CD4-positive, alpha-beta memory T cell (primary cell): ENCODE results near the gene GPR156. TPM values are rescaled to one million over a fixed set of nuclear protein-coding genes. Genes with fewer than 3 reads are reported as not detected.

Experiments used
- CTCF ChIA-PET: fragments of 350-600 bp; sonication (Branson Sonifier 250); formaldehyde crosslinking; loops from one replicate; lab custom pipeline; 2021; ENCODE audit warnings: inconsistent platforms; ENCODE audit not compliant: partially characterized antibody; lab: Charles Lee
- POLR2A ChIA-PET: fragments of 350-600 bp; sonication (Branson Sonifier 250); formaldehyde crosslinking; loops from one replicate; lab custom pipeline; 2021; ENCODE audit not compliant: partially characterized antibody; lab: Charles Lee
- DNase-seq, 5 donors: peaks; one replicate each; pipeline versions ENCODE4 v3.0.0 to v3.0.0-alpha.2; 2020 to 2022; ENCODE audit warnings: mixed read lengths in 1 of 5
- H3K27ac ChIP-seq: one replicate; pipeline ENCODE4 v1.7.0; 2013; ENCODE audit warnings: low read depth, low read length
- H3K27me3 ChIP-seq: 2 replicates; pipeline ENCODE4 v1.7.0; 2013; ENCODE audit warnings: mild to moderate bottlenecking, low read length, moderate library complexity; ENCODE audit not compliant: insufficient read depth
- H3K36me3 ChIP-seq: 2 replicates; pipeline ENCODE4 v1.7.0; 2013; ENCODE audit warnings: mild to moderate bottlenecking, low read length, moderate library complexity; ENCODE audit not compliant: insufficient read depth
- H3K4me1 ChIP-seq: 2 replicates; pipeline ENCODE4 v1.7.0; 2013; ENCODE audit warnings: mild to moderate bottlenecking, low read length, moderate library complexity; ENCODE audit not compliant: insufficient read depth
- H3K4me3 ChIP-seq, 2 donors: one replicate each; pipeline ENCODE4 v1.7.0; 2013; ENCODE audit warnings: low read length in 2 of 2, mild to moderate bottlenecking in 1 of 2
- H3K9me3 ChIP-seq, 2 donors: one replicate each; pipeline ENCODE4 v1.7.0; 2013; ENCODE audit warnings: low read length in 2 of 2, control low read depth in 1 of 2; ENCODE audit not compliant: control insufficient read depth in 1 of 2
- H3K27ac Mint-ChIP-seq, 7 donors: one replicate each; pipeline ENCODE4 v1.8.0; 2020 to 2021; ENCODE audit warnings: mixed read lengths in 7 of 7, mild to moderate bottlenecking in 6 of 7, inconsistent platforms in 3 of 7, moderate library complexity in 3 of 7
- H3K27me3 Mint-ChIP-seq, 2 donors: one replicate each; pipeline ENCODE4 v1.8.0; 2020 to 2021; ENCODE audit warnings: mixed read lengths in 2 of 2
- H3K36me3 Mint-ChIP-seq, 2 donors: one replicate each; pipeline ENCODE4 v1.8.0; 2020 to 2021; ENCODE audit warnings: mixed read lengths in 2 of 2, inconsistent platforms in 1 of 2, mild to moderate bottlenecking in 1 of 2
- H3K4me1 Mint-ChIP-seq, 4 donors: one replicate each; pipeline ENCODE4 v1.8.0; 2020 to 2021; ENCODE audit warnings: mixed read lengths in 4 of 4, mild to moderate bottlenecking in 1 of 4
- H3K4me3 Mint-ChIP-seq, 8 donors: one replicate each; pipeline ENCODE4 v1.8.0; 2020 to 2021; ENCODE audit warnings: mixed read lengths in 8 of 8, mild to moderate bottlenecking in 7 of 8, moderate library complexity in 6 of 8, inconsistent platforms in 3 of 8
- H3K9me3 Mint-ChIP-seq, 8 donors: one replicate each; pipeline ENCODE4 v1.8.0; 2020 to 2021; ENCODE audit warnings: mixed read lengths in 8 of 8, mild to moderate bottlenecking in 5 of 8, inconsistent platforms in 3 of 8, moderate library complexity in 1 of 8
- intact Hi-C: fragments of 100-400 bp; cut with micrococcal nuclease; formaldehyde crosslinking; loops from one replicate; pipeline ENCODE4 v1.15.1; 2023
- polyA plus RNA-seq, 2 donors: library from polyadenylated mRNA; unstranded; fragments of 300-500 nt; fragmentation: Illumina TruSeq; gene quantifications; one replicate each; pipeline ENCODE4 v1.2.3, GENCODE V29; 2021
- total RNA-seq, 2 experiments: library from RNA; stranded (reverse); gene quantifications; one replicate each; pipeline ENCODE4 v1.2.3, GENCODE V29; 2021

Gene GPR156
- total and polyA plus RNA-seq, 4 experiments from 2014 or later: not detected

DNA sequence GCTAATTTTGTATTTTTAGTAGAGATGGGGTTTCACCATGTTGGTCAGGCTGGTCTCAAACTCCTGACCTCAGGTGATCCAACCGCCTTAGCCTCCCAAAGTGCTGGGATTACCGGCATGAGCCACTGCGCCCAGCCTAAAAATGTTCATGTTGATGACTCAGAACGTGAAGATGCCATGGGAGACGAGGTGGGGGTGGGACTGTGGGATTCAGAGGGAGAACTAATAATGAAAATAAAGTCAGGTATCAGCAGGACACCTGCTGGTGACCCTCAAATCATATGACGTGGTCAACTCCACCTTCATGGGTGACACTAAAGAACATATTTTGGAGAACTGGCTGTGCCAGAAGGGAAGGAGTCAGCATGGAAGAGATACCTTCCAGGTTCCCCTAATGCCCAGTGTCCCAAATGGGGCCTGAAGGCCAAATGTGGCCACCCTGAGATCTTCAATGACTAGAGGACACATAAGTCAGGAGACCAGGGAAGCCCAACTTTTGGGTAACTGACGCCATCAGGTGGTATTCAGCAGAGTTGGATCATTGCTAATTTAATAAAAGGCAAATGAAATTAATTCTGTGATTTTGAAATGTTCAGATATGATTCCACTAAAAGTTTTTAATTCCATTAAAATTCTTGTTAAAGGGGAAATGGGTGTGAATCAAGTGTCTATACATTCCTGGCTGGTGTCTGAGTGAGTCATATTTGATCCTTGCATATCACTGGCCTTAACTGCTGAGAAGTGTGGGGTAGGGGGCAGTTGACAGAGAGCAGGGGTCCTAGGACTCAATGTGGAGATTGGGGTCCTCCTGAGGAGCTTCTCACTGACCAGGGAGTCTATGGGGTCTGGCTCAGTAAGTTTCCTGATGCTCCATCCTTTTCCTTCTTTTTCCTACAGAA lies 102.2 kb downstream of the GPR156 start:
- Histone ChIP-seq H3K27ac (no peak overlapping the region), H3K36me3 (no peaks in the 10 kb centered on the region), H3K27me3 (no peaks in the 10 kb centered on the region), H3K4me1 (no peaks in the 10 kb centered on the region), H3K4me3 (no peak overlapping the region), H3K9me3 (no peaks in the 10 kb centered on the region)
- no peak overlapping the region for H3K27ac Mint-ChIP-seq
- intact Hi-C loops: no loop called here
- no peak for DNase-seq
- no peaks in the 10 kb centered on the region for H3K36me3 Mint-ChIP-seq
- H3K4me1 Mint-ChIP-seq: no peaks in the 10 kb centered on the region
- ChIA-PET POLR2A (no interaction called here), CTCF (interaction anchor here (1.0 to 1.7 kb wide), 5 partner anchors 10 to 372 kb away, joined by 3 to 6 read pairs (median 4); no protein-coding TSS in a partner anchor)
- no peaks in the 10 kb centered on the region for H3K9me3 Mint-ChIP-seq
- peaks cover 3 to 8% of the 10 kb centered on the region in 2 donors for H3K27me3 Mint-ChIP-seq
- no peak overlapping the region for H3K4me3 Mint-ChIP-seq

DNA sequence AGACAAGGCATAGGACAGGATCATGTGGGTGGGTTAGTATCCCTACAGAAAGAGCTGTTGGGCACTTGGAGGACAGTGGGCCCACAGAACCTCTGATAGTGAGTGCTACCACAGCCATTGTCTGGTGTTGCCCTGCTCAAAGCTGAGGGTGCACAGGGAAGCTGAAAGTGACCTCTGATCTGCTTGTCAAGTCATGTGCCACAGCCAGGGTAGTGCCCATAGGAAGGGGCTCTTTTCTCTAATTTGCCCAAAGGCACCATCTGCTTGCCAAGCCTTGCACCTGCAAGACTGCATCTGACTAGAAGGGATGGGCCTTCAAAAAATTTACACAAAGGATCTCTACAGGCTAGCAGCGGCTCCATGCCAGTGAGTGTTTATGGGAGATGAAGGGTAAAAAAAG lies 103.4 kb downstream of the GPR156 start:
- intact Hi-C loops: loop anchor here (1.0 kb wide), 1 partner anchor 289 kb away; no protein-coding TSS in a partner anchor
- ChIA-PET POLR2A (no interaction called here), CTCF (interaction anchor here (1.1 to 1.3 kb wide), 3 partner anchors 31 to 371 kb away, joined by 3 to 5 read pairs (median 4); no protein-coding TSS in a partner anchor)
- DNase-seq: no peak
- Histone ChIP-seq H3K36me3 (no peaks in the 10 kb centered on the region), H3K4me3 (no peak overlapping the region), H3K27ac (no peak overlapping the region), H3K27me3 (no peaks in the 10 kb centered on the region), H3K9me3 (no peaks in the 10 kb centered on the region), H3K4me1 (no peaks in the 10 kb centered on the region)
- Mint-ChIP-seq H3K9me3 (no peaks in the 10 kb centered on the region), H3K36me3 (no peaks in the 10 kb centered on the region), H3K27me3 (peaks cover 3 to 8% of the 10 kb centered on the region in 2 donors), H3K4me3 (no peak overlapping the region), H3K4me1 (no peaks in the 10 kb centered on the region), H3K27ac (no peak overlapping the region)

DNA sequence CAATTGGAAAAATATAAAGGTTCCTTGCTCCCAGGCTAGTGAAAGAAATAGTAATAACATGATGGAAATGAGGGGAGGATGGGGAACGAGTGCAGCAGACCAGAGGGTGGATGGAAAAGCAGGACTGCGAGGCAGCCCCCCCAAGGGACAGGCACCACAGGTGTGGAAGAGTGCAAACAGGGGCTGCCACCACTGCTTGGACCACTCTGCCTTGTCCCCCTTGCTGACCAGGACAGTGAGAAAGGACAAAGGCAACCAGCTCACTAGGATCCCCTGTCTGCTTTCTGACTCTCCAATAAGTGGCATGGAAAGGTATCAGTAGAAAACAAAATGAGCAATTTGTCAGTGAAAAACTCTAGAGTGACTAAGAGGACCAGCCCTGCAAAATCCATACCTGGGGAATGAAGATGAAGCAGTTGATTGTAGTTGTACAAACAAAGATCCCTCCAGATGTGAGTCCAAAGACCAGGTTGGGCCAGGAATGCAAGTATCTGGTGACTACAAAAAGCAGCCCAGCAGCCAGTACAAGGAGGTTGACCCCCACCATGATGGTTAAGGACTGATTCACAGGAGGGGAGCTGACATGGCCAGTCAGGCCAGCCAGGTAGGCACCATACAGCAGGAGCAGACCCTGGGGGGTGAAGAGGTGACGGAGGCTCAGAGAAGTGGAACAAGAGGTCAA lies 104.2 kb downstream of the GPR156 start:
- H3K4me1 ChIP-seq: no peaks in the 10 kb centered on the region
- intact Hi-C loops: loop anchor here (1.0 kb wide), 1 partner anchor 289 kb away; no protein-coding TSS in a partner anchor
- Mint-ChIP-seq H3K36me3 (no peaks in the 10 kb centered on the region), H3K4me3 (no peak overlapping the region), H3K4me1 (no peaks in the 10 kb centered on the region), H3K27ac (no peak overlapping the region), H3K27me3 (peaks cover 3 to 5% of the 10 kb centered on the region in 2 donors), H3K9me3 (no peaks in the 10 kb centered on the region)
- no peaks in the 10 kb centered on the region for H3K9me3 ChIP-seq
- no peak for DNase-seq
- no peak overlapping the region for H3K27ac ChIP-seq
- H3K27me3 ChIP-seq: no peaks in the 10 kb centered on the region
- ChIA-PET POLR2A (no interaction called here), CTCF (interaction anchor here (4.1 kb wide), 1 partner anchor 288 kb away, joined by 15 read pairs; no protein-coding TSS in a partner anchor)
- H3K4me3 ChIP-seq: no peak overlapping the region
- no peaks in the 10 kb centered on the region for H3K36me3 ChIP-seq

- Mint-ChIP-seq H3K36me3 (no peaks in the 10 kb centered on the region), H3K9me3 (no peaks in the 10 kb centered on the region), H3K4me3 (no peak overlapping the region), H3K27ac (no peak overlapping the region), H3K4me1 (no peaks in the 10 kb centered on the region), H3K27me3 (peaks cover 0 to 4% of the 10 kb centered on the region in 2 donors)
- intact Hi-C loops: no loop called here
- Histone ChIP-seq H3K4me3 (no peak overlapping the region), H3K4me1 (no peaks in the 10 kb centered on the region), H3K36me3 (no peaks in the 10 kb centered on the region), H3K9me3 (no peaks in the 10 kb centered on the region), H3K27ac (no peak overlapping the region), H3K27me3 (no peaks in the 10 kb centered on the region)
- no peak for DNase-seq
- CTCF ChIA-PET: interaction anchor here (1.2 to 4.1 kb wide), 3 partner anchors 19 to 285 kb away, joined by 3 to 15 read pairs (median 4); no protein-coding TSS in a partner anchor
- POLR2A ChIA-PET: no interaction called here
Measured at GRCh38 chr3:120177707-120178306, 107.2 kb downstream of the GPR156 start.

GRCh38 chr3:120177151-120177550 lies 107.9 kb downstream of the GPR156 start:
- no peak overlapping the region for H3K4me3 Mint-ChIP-seq
- H3K27me3 Mint-ChIP-seq: peaks cover 0 to 4% of the 10 kb centered on the region in 2 donors
- H3K9me3 Mint-ChIP-seq: no peaks in the 10 kb centered on the region
- ChIA-PET POLR2A (no interaction called here), CTCF (interaction anchor here (4.1 kb wide), 1 partner anchor 284 kb away, joined by 15 read pairs; no protein-coding TSS in a partner anchor)
- Histone ChIP-seq H3K27me3 (no peaks in the 10 kb centered on the region), H3K36me3 (no peaks in the 10 kb centered on the region), H3K4me1 (no peaks in the 10 kb centered on the region), H3K9me3 (no peaks in the 10 kb centered on the region), H3K4me3 (no peak overlapping the region), H3K27ac (no peak overlapping the region)
- no peak for DNase-seq
- no peaks in the 10 kb centered on the region for H3K36me3 Mint-ChIP-seq
- H3K27ac Mint-ChIP-seq: no peak overlapping the region
- H3K4me1 Mint-ChIP-seq: no peaks in the 10 kb centered on the region
- intact Hi-C loops: no loop called here

DNA sequence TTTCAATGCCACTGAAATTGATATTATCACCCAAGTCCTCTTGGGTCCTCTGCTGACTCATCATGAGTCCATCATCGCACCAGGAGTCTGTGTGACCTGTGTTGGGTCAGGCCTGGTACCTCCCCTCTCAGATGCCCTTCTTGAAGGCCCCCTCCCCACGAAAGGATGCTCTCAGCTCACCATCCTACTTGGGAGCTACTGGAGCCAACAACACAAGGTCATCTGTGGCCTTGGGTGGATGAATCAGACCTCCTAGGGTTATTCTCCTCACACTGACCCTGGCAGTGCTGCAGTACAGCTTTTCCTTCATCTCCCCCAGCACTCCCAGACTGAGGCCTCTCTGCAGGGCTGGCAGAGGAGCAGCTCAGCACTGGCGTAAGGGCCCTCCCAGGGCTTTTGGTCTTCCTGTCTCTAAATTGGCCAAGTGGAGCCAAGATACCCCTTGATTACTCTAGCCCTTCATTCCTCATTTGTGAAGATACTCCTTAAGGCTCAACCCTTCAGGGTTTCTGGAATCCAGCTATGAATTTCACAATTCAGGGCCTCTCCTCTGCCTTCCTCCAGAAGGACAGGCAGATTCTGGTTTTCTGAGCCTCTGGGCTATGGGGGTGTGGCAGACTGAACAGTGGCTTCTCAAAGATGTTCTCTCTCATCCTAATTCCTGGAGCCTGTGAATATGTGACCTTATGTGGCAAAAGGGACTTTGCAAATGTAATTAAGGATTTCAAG lies 110.0 kb downstream of the GPR156 start:
- Histone ChIP-seq H3K27me3 (no peaks in the 10 kb centered on the region), H3K4me3 (no peak overlapping the region), H3K36me3 (no peaks in the 10 kb centered on the region), H3K27ac (no peak overlapping the region), H3K4me1 (no peaks in the 10 kb centered on the region), H3K9me3 (no peaks in the 10 kb centered on the region)
- H3K36me3 Mint-ChIP-seq: no peaks in the 10 kb centered on the region
- ChIA-PET CTCF (interaction anchor here (1.3 to 1.6 kb wide), 2 partner anchors 11 to 18 kb away, joined by 3 to 5 read pairs; no protein-coding TSS in a partner anchor), POLR2A (no interaction called here)
- no peaks in the 10 kb centered on the region for H3K4me1 Mint-ChIP-seq
- intact Hi-C loops: no loop called here
- no peak overlapping the region for H3K4me3 Mint-ChIP-seq
- DNase-seq: no peak
- peaks cover 0 to under 1% of the 10 kb centered on the region in 2 donors for H3K27me3 Mint-ChIP-seq
- no peak overlapping the region for H3K27ac Mint-ChIP-seq
- H3K9me3 Mint-ChIP-seq: no peaks in the 10 kb centered on the region
